Mononuclear cell (primary cell): Measurements from ENCODE around the gene NME5. TPM values are rescaled to one million over a fixed set of nuclear protein-coding genes. Genes with fewer than 3 reads are reported as not detected.

ENCODE experiments used
- H3K27me3 ChIP-seq: 2 replicates; pipeline ENCODE4 v1.6.0; 2011; ENCODE audit warnings: low read length, control low read depth; ENCODE audit not compliant: insufficient read depth
- H3K4me1 ChIP-seq: 2 replicates; pipeline ENCODE4 v1.5.1; 2011; ENCODE audit warnings: mild to moderate bottlenecking, low read length, control low read depth; ENCODE audit not compliant: insufficient read depth
- H3K4me3 ChIP-seq: 2 replicates; pipeline ENCODE4 v1.5.1; 2011; ENCODE audit warnings: mild to moderate bottlenecking, low read length, moderate library complexity
- H3K9me3 ChIP-seq: 2 replicates; pipeline ENCODE4 v1.5.1; 2011; ENCODE audit warnings: low read depth, mild to moderate bottlenecking, control low read depth, low read length
- total RNA-seq: library from RNA; depleted of rRNA; stranded (reverse); fragments of >200 nt; gene quantifications from one replicate; pipeline ENCODE4 v1.2.3, GENCODE V29; 2012

The NME5 gene, protein sequence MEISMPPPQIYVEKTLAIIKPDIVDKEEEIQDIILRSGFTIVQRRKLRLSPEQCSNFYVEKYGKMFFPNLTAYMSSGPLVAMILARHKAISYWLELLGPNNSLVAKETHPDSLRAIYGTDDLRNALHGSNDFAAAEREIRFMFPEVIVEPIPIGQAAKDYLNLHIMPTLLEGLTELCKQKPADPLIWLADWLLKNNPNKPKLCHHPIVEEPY
- not detected for total RNA-seq

DNA sequence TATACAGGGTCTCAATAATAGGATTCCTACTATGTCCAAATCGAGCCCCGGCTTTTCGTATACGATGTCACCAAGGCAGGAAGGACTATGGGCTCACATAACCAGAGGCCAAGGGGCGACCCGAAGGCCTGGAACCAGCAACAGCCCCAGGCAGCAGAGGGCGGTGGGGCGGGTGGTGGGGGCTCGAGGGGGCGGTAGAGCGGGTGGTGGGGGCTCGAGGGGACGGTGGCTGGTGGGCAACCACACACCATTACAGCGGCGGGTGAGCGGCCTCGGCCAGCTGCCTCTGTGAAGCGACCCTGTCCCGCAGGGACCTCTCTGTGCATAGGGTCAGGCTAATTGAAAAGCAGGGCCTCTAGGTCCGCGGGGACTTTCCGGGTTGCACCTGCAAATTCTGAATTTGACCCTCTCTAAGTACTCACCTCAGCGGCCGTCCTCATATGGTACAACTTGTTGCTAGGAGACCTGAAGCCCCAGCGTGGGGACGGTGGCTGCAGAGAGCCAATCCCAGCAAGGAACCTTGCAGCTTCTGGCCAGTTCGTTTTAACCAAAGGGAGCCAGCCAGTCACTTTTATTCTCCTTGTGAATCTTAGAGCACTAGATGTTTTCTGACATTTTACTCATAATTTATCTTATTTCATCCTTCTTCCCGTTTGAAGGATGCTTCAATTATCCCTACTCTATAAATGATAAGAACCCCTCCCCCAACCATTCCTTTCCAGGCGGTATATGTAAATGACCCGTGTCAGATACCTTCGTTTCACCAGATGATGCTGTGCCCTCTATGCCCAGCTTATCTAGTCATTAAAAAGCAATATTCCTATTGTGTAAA, at the start of gene NME5:
TSS of gene NME5 (minus strand) at position 480 of the 832 bp plus-strand sequence. CDS start 648 bp downstream, outside the sequence.
- H3K4me1 ChIP-seq: peaks cover 5% of the 10 kb centered on the region
- H3K27me3 ChIP-seq: peaks cover 26% of the 10 kb centered on the region
- no peaks in the 10 kb centered on the region for H3K9me3 ChIP-seq
- no peak within 1 kb of the TSS for H3K4me3 ChIP-seq

DNA sequence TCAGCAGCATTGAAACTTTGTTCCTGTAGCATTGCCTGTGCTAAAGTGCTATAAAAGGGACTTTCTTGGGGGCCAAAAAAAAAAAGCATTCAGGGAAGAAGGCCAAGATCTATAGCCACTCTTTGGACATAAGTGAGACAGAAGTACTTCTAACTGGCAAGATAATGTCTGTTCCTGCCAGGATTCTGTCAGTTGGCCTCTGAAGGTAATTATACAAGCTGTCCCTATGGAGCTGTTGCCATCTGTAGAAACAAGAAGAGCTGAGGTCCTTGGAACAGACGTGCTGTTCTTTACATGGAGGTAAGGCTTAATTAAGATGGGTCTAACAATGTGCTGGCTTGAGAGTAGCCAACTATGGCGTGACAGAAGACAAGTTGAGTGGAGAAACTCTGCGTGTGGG, 49.4 kb upstream of the NME5 start:
- no peaks in the 10 kb centered on the region for H3K27me3 ChIP-seq
- H3K4me3 ChIP-seq: no peak overlapping the region
- H3K4me1 ChIP-seq: peaks cover 9% of the 10 kb centered on the region
- no peaks in the 10 kb centered on the region for H3K9me3 ChIP-seq

DNA sequence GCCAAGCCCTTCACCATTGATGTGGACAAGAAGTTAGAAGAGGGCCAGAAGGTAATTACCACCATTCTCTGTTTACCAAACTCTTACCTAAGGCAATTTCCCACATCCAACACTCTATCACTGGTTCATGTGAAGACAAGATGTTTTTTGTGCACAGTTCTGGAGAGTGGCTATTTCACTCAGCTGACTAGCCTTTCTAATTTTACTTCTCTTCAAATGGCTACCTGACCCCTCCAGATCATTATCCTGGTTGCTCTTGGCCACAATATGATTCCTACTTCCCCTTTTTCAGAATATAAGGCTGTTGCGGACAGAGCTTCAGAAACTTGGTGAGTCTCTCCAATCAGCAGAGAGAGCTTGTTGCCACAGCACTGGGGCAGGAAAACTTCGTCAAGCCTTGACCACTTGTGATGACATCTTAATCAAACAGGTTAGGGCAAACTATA, 46.8 kb upstream of the NME5 start:
- Histone ChIP-seq H3K27me3 (no peaks in the 10 kb centered on the region), H3K9me3 (no peaks in the 10 kb centered on the region), H3K4me3 (no peak overlapping the region), H3K4me1 (peaks cover 9% of the 10 kb centered on the region)

DNA sequence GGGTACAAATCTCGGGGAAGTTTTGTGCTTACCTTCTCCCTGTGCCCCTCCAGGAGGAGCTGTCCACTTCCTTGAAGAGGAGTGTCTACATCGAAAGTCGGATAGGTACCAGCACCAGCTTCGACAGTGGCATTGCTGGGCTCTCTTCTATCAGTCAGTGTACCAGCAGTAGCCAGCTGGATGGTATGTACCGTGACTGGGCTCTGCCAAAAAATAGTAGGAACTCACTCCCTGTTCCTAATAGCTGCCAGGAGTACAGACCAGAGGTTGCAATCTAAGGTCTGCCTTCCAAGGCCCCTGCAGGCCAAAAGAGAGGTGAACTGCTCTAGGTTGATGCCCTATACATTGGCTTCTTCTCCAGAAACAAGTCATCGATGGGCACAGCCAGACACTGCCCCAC, 43.6 kb upstream of the NME5 start:
- Histone ChIP-seq H3K27me3 (no peaks in the 10 kb centered on the region), H3K4me3 (no peak overlapping the region), H3K4me1 (peaks cover 30% of the 10 kb centered on the region), H3K9me3 (no peaks in the 10 kb centered on the region)

DNA sequence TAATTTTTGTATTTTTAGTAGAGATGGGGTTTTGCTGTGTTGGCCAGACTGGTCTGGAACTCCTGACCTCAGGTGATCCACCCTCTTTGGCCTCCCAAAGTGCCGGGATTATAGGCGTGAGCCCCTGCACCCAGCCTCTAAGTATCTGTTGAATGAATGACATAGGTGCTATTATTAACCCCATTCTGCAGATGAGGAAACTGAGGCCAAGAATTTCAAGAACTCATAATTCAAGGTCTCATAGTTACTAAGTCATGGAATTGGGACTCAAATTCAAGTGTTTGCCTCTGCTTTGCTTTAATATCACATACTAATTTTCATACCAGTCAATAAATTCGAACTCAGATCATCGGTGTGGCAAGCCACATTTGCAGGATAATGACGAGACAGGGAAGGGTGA, 41.6 kb upstream of the NME5 start:
- no peak overlapping the region for H3K4me3 ChIP-seq
- no peaks in the 10 kb centered on the region for H3K27me3 ChIP-seq
- H3K9me3 ChIP-seq: no peaks in the 10 kb centered on the region
- peaks cover 41% of the 10 kb centered on the region for H3K4me1 ChIP-seq

DNA sequence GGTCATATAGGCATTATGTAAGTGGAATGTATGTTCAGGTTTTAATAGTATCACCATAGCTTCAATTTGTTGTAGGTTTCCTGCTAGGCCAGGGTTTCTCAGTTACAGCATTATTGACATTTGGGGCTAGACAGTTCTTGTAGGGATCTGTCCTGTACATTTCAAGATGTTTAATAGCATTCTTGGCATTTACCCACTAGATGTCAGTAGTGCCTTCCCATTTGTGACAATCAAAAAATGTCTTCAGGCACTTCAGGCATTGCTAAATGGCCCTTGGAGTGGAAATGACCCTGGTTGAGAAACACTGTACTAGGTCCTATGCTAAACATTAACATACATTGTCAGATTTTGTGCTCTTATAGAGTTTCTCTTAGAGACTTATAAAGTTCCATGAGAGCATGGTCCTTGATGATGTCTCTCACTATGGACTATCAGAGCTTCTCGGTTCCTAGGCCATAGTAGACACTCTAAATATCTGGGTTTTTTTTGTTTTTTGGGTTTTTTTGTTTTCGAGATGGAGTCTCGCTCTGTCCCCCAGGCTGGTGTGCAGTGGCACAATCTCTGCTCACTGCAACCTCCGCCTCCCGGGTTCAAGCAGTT, 41.1 kb upstream of the NME5 start:
- Histone ChIP-seq H3K4me1 (peaks cover 38% of the 10 kb centered on the region), H3K9me3 (no peaks in the 10 kb centered on the region), H3K27me3 (no peaks in the 10 kb centered on the region)

DNA sequence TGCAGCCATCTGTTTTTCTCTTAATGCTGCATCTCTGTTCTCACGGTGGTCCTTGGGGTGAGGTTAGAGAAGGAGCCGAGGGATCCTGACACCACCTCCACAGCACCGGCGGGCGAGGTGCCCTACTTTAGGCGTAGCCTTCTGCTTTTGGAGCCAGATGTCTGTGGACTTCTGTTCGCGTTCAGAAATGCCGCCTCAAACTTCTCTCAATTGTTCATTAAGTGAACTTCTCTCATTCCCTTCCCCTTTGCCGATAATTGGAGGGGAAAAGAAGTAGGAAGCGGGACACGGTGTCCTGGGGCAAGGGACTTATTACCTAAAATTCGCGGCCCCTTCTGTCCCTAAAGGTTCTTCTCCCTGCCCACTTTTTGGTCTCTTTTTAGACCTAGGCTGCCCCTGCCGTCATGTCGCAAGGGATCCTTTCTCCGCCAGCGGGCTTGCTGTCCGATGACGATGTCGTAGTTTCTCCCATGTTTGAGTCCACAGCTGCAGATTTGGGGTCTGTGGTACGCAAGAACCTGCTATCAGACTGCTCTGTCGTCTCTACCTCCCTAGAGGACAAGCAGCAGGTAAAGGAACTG, 40.1 kb upstream of the NME5 start:
- no peaks in the 10 kb centered on the region for H3K9me3 ChIP-seq
- peak overlapping the region; percentile 87 for H3K4me3 ChIP-seq
- H3K27me3 ChIP-seq: no peaks in the 10 kb centered on the region
- H3K4me1 ChIP-seq: peaks cover 32% of the 10 kb centered on the region

More for the DNA sequence above, 41.1 kb upstream of the NME5 start:
- no peak overlapping the region for H3K4me3 ChIP-seq

DNA sequence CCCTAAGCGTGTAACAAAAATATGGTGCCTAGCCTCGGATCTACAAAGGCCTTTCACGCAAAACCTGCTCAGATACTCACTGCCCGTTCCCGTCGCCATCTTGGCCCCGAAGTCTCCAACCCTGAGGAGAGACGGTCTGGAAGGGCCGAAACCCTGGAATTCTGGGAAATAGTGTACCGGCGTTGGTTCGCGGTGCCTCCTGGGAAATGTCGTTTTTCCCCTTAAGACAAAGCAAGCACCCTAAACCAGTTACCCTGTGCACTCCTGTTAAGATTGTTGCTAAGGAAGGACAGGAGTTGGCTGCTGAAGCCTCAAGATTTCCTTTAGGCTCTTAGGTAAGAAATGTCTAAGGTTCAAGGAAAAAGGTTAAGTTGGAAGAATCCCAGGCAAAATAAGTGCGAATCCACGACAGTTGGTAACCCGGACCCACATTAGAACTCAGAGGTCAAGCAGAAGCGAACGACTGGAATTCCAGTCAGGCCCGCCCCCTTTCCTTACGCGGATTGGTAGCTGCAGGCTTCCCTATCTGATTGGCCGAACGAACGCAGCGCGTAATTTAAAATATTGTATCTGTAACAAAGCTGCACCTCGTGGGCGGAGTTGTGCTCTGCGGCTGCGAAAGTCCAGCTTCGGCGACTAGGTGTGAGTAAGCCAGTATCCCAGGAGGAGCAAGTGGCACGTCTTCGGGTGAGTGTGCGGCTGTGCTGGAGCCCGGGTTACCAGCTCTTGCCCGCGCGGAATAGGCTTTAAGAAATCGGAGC, 39.5 kb upstream of the NME5 start, which contains the start of the genes BRD8 and KIF20A:
TSS of gene BRD8 (minus strand) at position 115 of the 761 bp plus-strand sequence. CDS start at position 99, 16 bp downstream.
TSS of gene KIF20A (plus strand) at position 597 of the 761 bp plus-strand sequence. CDS start 569 bp downstream, outside the sequence.
- Histone ChIP-seq H3K27me3 (no peaks in the 10 kb centered on the region), H3K4me3 (peak within 1 kb of the TSS; percentile 87), H3K9me3 (no peaks in the 10 kb centered on the region), H3K4me1 (peaks cover 34% of the 10 kb centered on the region)

DNA sequence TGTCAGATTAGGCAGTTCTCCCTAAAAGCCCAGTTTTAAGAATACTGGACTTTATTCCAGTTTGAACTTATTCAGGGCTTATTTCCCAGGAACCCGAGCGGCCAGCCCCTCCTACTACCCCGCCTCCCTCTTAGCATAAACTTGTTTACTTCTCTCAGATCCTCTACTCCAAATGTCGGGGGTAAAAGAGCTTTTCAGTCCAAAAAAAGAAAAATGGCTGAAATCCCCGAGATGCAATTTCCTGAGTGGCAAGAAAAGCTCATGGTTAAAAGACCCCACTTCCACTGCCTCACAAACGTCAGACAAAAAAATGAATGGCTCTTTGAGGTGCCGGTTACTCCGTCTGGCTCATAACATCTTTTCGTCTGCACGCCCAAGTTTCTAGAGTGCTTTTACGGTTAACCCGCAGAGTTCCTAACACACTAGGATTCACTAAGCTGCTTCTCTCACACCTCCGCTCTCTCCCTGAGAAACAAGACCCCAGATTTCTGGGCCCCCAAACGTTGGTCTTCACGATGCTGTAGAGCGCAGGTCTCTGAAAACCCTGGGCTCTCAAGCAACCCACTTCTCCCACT, 38.8 kb upstream of the NME5 start:
- Histone ChIP-seq H3K4me3 (peak overlapping the region; percentile 87), H3K4me1 (peaks cover 37% of the 10 kb centered on the region), H3K27me3 (no peaks in the 10 kb centered on the region), H3K9me3 (no peaks in the 10 kb centered on the region)

DNA sequence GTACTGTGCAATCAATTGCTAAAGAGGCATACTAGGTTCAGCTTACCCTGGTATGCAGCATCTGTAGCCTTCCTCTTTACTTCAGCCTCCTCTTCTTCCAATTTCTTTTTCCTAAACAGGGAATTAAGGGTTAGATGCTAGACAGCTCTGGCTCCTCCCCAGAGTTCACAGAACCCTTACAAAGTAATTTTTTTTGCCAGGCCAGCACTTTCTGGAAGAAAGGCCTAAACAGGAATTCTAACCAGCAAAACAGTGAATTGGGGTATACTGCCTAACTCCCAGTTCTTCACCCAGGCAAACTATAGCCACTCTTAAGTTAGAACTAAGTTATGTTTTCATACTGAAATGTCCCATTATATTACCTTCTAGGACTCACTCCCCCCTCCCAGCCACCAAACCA, 31.1 kb upstream of the NME5 start:
- H3K4me1 ChIP-seq: peaks cover 5% of the 10 kb centered on the region
- no peak overlapping the region for H3K4me3 ChIP-seq
- H3K27me3 ChIP-seq: no peaks in the 10 kb centered on the region
- no peaks in the 10 kb centered on the region for H3K9me3 ChIP-seq

DNA sequence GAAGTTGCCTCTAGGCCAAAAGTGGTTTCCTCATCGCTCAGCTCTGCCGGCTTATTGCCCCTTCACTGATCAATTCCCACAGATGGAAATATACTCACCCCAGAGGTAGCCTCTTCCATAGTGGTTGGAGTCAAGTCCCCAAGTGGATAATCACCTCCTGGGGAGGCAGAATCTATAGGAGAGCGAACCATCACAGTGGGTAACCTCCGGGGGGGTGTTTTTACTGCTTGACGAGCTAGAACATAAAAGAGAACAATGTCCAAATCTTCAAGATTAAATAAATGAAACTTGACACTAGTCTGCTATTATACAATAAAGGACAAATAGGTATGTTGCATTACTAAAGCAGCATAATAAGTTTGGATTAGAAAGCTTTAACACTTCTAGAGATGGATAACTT, 29.9 kb upstream of the NME5 start:
- Histone ChIP-seq H3K9me3 (no peaks in the 10 kb centered on the region), H3K4me3 (no peak overlapping the region), H3K4me1 (peaks cover 5% of the 10 kb centered on the region), H3K27me3 (no peaks in the 10 kb centered on the region)

DNA sequence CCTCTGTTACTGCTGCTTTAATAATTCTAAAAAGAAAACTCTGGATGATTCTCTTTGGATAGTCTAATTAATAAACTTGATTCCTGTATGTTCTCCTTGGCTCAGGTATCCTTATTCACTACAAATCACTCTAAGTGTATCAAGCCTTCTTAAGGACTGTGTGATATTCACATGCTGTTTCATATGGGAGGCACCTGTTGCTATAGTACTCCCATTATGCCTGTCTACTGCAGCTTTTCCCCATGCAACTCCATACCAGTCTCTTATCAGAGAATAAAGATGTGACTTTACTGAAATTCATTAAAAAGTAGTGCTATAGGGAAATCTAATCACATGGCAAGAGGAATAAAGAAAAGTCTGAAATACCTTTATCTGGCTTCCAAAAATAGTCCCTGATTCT, 24.5 kb upstream of the NME5 start:
- no peaks in the 10 kb centered on the region for H3K9me3 ChIP-seq
- no peaks in the 10 kb centered on the region for H3K4me1 ChIP-seq
- no peaks in the 10 kb centered on the region for H3K27me3 ChIP-seq
- no peak overlapping the region for H3K4me3 ChIP-seq

DNA sequence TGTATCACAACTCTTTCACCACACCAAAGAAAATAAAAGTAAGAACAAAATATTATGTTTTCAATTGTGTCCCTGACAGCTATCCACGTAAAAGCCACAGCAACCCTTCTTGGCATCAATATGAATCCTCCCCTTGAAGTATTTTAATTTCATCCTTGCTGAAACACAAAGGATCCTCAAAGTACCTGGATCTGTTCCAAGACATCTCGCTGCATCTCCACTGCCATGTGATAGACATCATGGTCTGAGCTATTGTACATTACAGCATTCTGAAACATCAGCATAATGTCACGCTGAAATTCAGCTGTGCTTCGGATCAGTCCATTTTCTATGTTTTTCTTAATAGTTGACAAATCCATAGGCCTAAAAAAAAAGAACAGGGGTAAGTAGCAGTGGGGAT, 21.5 kb upstream of the NME5 start:
- no peaks in the 10 kb centered on the region for H3K27me3 ChIP-seq
- no peaks in the 10 kb centered on the region for H3K4me1 ChIP-seq
- H3K9me3 ChIP-seq: no peaks in the 10 kb centered on the region
- no peak overlapping the region for H3K4me3 ChIP-seq

DNA sequence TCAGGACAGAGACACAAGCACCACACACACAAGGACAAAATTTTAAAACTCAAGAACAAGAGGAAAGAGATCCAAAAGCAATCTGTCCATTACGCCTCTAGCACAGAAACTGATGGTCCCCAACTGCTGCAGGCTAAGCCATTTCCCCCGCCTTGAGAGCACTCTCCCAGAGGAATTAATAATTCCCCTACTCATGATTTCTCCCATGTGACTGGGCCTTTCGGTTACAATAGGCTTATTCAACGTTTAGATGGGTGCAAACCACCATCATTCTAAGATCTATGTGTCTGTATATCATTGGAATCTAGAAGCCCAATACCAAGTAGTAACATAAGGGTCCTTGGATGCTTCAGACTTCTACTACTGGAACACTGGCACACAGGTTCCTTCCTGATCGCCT, 20.4 kb upstream of the NME5 start:
- no peaks in the 10 kb centered on the region for H3K27me3 ChIP-seq

More for the DNA sequence above, 20.4 kb upstream of the NME5 start:
- Histone ChIP-seq H3K4me1 (no peaks in the 10 kb centered on the region), H3K9me3 (no peaks in the 10 kb centered on the region), H3K4me3 (no peak overlapping the region)
